DLD1 (cell line): ENCODE results near the gene LYL1.

Experiments
- in situ Hi-C: cut with HindIII; loops from 2 replicates; pipeline ENCODE4 v1.10.0; 2017; ENCODE audit warnings: low sequenced_read_pairs

Gene LYL1

DNA sequence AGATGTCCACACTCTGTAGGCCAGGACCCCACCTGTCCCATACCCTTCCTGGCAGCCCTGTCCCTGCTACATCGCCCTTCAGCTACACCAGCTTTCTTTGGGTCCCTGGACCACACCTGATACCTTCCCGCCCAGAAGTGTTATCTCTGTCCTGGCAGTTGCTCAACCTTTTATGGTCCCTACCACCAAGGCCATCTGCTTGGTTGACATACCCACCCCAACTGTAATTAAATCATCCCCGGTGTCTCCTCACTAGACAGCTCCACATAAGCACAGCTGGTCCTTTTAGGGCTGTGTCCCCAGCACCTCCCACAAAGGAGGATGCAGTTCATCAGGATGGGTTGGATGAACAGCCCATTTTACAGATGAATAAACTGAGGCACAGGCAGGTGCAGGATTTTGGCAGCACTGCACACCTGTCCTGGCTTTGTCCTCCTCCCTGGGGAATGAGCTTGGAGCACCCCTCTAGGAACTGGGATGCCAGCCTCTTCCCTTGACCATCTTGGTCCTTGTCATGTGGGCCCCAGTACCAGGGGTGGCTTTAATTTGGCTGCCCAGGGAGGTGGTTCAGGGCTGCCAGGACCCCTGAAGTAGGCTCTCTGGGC is 28.3 kb upstream of the LYL1 start:
- in situ Hi-C loops: no loop called here

GRCh38 chr19:13129384-13129783 is 26.7 kb upstream of the LYL1 start:
- in situ Hi-C loops: no loop called here

DNA sequence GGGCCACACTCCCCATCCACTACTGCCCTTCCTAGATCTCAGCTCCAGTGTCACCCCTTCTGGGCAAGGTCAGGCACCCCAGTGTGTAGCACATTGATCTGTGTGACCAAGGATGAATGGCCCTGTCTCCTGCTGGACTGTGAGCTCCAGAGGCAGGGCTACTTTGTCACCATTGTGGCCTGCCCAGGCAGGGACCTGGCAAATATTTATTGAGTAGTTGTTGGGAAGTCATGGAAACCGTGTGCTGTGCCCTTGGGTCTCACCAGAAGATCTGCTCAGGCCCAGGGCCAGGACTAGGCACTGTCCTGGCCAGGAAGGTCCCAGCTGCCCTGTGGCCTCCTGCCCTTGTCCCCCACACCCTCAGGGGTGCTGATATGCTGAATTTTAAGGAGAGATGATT is 25.9 kb upstream of the LYL1 start:
- in situ Hi-C loops: no loop called here

DNA sequence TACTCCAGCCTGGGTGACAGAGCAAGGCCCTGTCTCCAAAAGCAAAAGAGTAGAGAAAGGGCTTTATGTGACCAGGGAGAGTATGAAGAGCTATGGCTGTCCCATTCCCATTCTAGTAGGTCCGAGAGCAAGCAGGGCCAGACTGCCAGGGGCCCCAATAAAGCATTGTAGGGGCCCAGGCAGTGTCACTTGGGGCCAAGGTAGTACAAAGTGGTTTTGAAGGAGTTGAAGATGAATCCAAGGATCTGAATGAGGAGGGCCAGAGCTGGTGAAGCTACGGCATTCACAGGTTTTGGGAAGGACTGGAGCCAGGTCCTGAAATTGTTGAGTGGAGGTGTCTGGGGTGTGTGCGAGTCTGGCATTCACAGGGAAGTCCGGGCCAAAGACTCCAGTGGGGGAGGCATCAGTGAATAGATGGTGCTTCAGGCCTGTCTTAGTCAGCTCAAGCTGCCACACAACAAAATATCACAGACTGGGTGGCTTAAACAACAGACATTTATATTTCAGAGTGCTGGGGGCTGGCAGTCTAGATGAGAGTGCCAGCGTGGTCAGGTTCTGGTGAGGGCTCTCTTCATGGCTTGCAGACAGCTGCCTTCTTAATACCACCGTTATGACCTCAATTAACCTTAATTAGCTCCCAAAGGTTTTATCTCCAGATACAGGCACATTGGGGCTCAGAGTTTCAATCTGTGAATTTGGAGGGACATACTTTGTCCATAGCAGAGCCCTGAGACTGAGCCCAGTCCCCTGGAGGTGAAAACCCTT is 25.3 kb upstream of the LYL1 start:
- in situ Hi-C loops: no loop called here

DNA sequence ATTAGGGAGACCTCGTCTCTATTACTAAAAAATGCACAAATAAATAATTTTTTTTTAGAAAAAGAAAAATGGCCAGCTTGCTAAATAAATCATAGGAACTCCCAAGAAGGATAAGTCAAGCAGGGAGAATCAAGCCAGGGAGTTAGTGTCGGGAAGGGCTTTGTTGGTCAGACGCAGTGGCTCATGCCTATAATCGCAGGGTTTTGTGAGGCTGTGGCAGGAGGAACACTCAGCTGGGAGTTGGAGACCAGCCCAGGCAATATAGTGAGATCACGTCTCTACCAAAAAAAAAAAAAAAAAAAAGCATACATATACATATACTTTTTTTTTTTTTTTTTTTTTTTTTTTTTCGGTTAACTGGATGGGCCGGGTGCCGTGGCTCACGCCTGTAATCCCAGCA is 24.4 kb upstream of the LYL1 start:
- in situ Hi-C loops: no loop called here

GRCh38 chr19:13122980-13123957 is 20.6 kb upstream of the LYL1 start:
- in situ Hi-C loops: no loop called here

GRCh38 chr19:13122275-13122878 is 19.7 kb upstream of the LYL1 start:
- in situ Hi-C loops: no loop called here

- in situ Hi-C loops: no loop called here
Measured at GRCh38 chr19:13121551-13122274, 19.1 kb upstream of the LYL1 start.

GRCh38 chr19:13120817-13121216 is 18.2 kb upstream of the LYL1 start:
- in situ Hi-C loops: no loop called here

DNA sequence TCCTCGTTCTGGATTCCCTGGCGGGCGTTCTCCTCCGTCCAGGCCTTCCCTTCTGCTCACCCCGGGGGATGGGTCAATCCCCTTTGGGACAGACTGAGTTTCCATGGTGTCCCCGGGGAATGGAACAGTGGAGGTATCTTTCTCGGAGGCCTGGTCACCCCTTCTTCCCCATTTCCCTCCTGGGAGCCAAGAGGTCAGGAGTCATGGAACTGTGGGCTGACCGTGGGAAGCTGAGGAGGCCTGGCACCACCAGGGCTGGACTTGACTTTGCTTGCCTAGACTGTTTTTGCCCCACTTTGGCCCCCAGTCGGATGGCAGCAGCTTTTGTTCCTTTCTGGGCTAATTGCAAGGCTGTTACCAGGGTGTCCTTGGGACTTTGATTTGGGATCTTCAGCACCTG is 17.4 kb upstream of the LYL1 start:
- in situ Hi-C loops: no loop called here

- in situ Hi-C loops: no loop called here
Measured at GRCh38 chr19:13119627-13120026, 17.0 kb upstream of the LYL1 start.

DNA sequence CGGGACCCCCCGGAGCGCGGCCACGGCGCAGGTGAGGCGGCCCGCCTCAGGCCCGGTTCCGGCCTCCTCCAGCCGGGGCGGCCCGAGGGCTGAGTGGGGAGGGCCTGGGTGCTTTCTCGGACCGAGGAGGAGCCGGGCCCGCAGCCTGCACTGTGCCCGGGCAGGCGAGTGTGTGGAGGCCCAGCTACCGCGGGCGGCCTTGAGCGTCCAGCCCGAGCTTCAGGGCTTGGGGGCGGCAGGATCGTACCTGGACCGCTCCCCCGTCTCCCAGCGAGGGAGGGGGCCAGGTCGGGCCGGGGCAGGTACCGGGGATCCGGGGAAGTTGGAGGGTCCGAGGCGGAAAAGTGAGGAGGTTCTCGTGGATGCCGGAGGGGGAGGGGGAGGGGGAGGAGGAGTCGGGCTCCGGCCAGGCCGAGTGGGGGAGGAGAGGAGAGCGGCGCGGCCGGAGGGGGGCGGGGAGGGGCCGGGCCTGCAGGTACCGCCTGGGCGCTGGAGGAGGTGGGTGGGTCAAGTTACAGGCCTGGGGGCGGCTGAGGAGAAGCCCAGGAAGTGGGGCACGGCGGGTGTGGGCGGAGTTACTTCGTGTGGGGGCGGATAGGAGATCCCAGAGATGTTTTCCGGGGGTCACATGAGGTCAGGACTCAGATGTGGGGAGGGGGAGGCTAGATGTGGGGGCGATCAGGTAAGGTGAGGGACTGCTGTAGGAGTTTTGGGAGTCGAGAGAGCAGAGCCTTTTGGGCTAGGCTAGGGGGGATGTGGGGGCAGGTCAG is 16.0 kb upstream of the LYL1 start:
- in situ Hi-C loops: no loop called here

GRCh38 chr19:13117772-13118423 is 15.2 kb upstream of the LYL1 start, which contains the start of gene NACC1:
Gene NACC1, plus strand, starts transcription at chr19:13118264. Its CDS starts 16,944 bp downstream, at chr19:13135208.
- in situ Hi-C loops: no loop called here

DNA sequence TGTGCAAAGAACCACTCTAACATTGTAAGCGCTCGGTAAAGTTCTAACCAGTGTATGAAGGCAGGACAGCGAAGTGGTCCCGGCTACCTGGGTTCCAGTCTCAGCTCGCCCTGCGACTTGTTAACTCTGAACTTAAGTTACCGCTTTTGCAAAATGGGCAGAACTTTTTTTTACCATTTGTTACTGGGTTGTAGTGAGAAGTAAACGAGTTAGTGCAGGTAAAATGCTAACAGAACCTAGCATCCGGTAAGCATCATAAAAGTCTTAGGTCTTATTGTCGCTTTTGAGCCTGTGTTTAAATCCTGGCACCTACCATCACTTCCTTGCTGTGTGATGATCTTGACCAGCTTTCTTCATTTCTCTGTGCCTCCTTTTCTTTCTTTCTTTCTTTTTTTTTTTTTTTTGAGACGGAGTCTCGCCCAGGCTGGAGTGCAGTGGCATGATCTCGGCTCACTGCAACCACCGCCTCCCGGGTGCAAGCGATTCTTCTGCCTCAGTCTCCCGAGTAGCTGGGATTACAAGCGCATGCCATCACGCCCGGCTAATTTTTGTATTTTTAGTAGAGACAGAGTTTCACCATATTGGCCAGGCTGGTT is 14.6 kb upstream of the LYL1 start:
- in situ Hi-C loops: no loop called here

- in situ Hi-C loops: no loop called here
Measured at GRCh38 chr19:13116282-13117175, 13.9 kb upstream of the LYL1 start, which contains the start of gene TRMT1. Gene TRMT1, minus strand, starts transcription at chr19:13116740. Its CDS starts 341 bp downstream, at chr19:13116399.

DNA sequence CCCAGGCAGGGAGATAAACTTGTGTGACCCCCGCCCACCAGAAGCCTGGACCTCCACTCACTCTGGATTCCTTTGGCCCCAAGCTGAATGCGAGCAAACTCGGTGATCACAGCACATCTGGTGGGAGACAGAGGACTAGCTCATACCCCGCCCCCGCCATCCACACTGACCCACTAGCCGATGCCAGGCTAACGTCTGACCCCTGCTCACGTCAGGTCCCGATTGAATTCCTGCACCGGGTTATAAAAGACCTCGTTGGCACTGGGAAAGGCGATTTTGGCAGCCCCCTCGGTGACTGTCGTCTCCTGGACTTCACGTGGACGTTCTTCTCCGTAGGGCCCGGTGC is 13.3 kb upstream of the LYL1 start:
- in situ Hi-C loops: no loop called here

DNA sequence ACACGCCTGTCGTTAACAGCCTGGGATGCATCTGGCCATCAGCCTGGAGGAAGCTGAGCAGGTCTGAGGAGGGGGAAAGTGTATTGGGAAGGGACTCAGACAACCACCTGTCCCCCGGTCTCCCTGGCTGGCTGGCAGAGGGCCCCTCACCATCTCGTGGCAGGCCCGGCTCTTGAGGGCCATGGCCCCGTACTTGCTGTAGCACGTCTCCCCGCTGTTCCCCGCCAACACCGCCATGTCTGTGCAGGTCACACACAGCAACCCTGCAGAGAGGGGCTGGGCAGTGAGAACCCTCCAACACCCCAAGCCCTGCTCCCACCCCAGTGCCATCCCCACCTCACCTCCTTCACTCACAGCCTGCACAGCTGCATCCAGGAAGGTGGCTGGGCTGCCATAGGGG is 9.9 kb upstream of the LYL1 start:
- in situ Hi-C loops: no loop called here
